Forelimb muscle (tissue), 1 donor: ENCODE data around the gene DZIP1. TPM values are rescaled to one million over a fixed set of nuclear protein-coding genes. Genes with fewer than 3 reads are reported as not detected.
A peak's percentile ranks its signal among the peaks of the same experiment; 100 is the strongest.
"Not testable (repeated sequence)": the region's sequence is repeated elsewhere in the genome, so short reads cannot be mapped to it uniquely, and the experiment has no call there.

Experiments used
- DNase-seq: peaks from one replicate; pipeline ENCODE4 v3.0.0-alpha.2; 2013; ENCODE audit warnings: low read depth
- polyA plus RNA-seq: library from polyadenylated mRNA; unstranded; fragments of 120-200 nt; gene quantifications from one replicate; pipeline ENCODE4 v1.2.1, GENCODE V29; 2013; ENCODE audit not compliant: insufficient read length

The DZIP1 gene, protein sequence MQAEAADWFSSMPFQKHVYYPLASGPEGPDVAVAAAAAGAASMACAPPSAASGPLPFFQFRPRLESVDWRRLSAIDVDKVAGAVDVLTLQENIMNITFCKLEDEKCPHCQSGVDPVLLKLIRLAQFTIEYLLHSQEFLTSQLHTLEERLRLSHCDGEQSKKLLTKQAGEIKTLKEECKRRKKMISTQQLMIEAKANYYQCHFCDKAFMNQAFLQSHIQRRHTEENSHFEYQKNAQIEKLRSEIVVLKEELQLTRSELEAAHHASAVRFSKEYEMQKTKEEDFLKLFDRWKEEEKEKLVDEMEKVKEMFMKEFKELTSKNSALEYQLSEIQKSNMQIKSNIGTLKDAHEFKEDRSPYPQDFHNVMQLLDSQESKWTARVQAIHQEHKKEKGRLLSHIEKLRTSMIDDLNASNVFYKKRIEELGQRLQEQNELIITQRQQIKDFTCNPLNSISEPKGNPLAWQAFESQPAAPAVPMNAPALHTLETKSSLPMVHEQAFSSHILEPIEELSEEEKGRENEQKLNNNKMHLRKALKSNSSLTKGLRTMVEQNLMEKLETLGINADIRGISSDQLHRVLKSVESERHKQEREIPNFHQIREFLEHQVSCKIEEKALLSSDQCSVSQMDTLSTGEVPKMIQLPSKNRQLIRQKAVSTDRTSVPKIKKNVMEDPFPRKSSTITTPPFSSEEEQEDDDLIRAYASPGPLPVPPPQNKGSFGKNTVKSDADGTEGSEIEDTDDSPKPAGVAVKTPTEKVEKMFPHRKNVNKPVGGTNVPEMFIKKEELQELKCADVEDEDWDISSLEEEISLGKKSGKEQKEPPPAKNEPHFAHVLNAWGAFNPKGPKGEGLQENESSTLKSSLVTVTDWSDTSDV
- 27.0 TPM for polyA plus RNA-seq

- DNase-seq: peak; percentile 60
These were observed at the start of gene DZIP1 for GRCh38 chr13:95644601-95645052. DZIP1 (minus strand) TSS chr13:95644706; CDS start chr13:95642029, 2,677 bp downstream.

DNA sequence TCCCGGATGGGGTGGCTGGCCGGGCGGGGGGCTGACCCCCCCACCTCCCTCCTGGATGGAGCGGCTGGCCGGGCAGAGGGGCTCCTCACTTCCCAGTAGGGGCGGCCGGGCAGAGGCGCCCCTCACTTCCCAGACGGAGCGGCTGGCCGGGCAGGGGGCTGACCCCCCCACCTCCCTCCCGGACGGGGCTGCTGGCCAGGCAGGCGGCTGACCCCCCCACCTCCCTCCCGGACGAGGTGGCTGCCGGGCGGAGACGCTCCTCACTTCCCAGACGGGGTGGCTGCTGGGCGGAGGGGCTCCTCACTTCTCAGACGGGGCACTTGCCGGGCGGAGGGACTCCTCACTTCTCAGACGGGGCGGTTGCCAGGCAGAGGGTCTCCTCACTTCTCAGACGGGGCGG, 46.5 kb upstream of the DZIP1 start:
- not testable (repeated sequence) for DNase-seq

- no peak for DNase-seq
These were observed 45.0 kb upstream of the DZIP1 start for GRCh38 chr13:95689582-95689926.

GRCh38 chr13:95684960-95685359, 40.5 kb upstream of the DZIP1 start:
- DNase-seq: not testable (repeated sequence)

DNA sequence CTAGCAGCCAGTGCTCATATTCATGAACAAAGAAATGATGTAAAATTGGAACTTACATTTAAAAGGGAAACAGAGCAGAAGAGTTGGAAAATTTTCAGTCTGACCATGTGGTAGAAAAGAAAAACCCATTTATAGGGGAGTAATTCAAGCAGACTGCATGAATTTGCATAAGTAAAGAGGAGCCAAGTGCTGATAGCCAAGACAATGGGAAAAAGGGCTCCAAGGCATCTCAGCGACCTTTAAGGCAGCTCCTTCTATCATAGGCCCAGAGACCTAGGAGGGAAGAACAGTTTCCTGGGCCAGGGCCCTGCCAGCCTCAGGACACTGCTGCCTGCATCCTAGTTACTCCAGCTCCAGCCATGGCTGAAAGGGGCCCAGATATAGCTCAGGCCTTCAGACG, 39.9 kb upstream of the DZIP1 start:
- DNase-seq: no peak

DNA sequence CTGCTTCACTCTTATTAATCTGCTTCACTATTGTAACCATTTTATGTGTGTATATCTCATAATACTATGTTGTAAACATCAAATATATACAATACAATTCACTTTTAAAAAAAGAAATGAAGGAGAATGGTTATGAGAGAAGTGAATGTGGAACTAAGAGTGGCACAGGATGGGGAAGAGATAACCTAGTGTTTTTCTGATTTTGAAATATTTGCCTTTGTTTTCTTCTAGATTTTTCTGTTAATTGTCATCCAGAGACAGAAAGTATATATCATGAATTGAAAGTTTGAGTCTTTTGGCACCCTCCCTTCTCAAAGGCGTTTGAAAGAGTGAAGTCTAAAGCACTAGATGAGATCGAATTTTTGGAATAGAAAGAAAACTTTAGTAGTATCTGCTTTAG, 35.2 kb upstream of the DZIP1 start:
- no peak for DNase-seq

DNA sequence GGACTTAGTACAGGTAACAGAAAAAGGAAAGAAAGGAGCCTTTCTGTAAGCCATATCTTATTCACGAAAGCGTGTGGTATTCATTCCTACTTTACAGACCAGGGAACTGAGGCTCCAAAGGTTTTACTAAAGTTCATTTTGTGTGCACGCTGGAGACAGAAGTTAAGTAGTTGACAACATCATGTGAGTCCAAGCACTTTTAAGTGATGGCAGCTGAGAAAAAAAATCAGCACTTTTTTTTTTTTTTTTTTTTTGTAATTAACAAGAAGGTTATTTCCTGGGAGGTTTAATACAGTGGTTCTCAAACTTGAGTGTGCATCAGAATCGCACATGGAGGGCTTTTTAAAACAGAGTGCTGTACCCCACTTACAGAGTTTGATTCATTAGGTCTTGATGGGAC, 34.5 kb upstream of the DZIP1 start:
- DNase-seq: no peak

DNA sequence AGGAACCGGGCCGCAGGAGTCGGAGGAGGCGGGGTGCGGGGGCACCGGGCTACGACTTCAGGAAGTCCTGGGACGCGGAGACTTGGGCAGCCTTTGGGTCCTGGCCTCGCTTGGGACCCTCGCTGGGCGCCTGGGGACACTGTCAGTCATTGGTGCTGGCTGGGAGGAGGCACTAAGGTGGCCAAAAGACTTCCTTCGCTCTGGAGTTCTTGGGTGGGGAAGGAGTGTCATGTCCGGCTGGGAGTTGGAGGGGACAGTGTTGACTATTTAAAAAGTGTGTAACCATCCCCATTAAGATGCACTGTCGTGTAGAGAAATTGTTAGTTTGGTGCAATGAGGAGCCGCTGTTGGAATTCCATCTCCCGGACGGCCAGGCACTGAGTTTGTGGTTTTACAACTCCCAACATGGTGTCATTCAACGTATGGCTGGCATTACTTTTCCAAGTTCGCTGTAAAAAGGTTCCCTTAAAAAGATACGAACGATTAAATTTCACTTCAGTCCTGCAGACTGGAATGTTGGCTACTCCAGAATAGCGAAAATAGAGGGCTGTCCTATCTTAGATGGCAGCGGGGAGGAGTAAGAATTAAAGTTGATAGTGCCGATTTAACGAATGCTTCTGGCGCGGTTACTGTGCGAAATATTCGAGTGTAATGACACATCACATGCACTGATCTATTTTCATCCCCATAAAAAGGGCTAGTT, 33.2 kb upstream of the DZIP1 start:
- no peak for DNase-seq

GRCh38 chr13:95676762-95677563, 32.5 kb upstream of the DZIP1 start, which contains the start of gene DNAJC3:
DNAJC3 (plus strand) TSS chr13:95677139; CDS start chr13:95677256, 117 bp downstream.
- peak; percentile 88 for DNase-seq

- no peak for DNase-seq
These were observed 31.7 kb upstream of the DZIP1 start for GRCh38 chr13:95676105-95676761.

GRCh38 chr13:95671597-95671996, 27.1 kb upstream of the DZIP1 start:
- DNase-seq: no peak

DNA sequence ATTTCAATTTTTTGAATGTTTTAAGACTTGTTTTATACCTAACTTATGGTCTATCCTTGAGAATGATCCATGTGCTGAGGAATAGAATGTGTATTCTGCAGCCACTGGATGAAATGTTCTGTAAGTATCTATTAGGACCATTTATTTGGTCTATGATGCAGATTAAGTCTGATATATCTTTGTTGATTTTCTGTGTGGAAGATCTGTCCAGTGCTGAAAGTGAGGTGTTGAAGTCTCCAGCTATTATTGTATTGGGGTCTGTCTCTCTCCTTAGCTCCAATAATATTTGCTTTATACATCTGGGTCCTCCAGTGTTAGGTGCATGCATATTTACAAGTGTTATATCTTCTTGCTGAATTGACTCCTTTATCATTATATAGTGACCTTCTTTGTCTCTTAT, 22.7 kb upstream of the DZIP1 start:
- DNase-seq: not testable (repeated sequence)

DNA sequence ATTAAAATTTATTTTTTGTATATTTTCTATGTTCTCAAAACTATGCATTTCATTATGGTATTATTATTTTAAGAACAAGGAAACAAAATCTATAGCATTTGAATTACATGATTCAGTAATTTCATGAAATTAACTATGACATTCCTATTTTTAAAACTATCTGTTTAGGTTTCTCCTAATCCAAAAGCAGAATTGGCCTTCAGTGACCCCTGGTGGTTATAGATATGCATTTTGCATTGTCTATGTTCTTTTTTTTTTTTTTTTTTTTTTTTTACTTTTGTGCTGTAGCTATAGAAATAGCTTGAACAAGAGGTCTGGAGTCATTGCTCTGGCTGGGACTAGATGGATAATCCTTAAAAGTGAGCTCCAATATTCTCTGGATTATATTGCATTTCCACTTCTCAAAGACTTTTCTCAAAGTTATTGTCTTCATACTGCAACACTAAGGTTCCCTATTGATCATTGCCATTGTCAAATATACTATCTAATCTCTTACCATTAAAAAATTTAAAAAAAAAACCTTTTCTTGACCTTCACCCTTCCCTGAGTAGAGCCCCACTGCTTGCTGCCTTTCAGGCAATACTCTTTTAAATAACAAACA, 16.6 kb upstream of the DZIP1 start:
- DNase-seq: no peak

DNA sequence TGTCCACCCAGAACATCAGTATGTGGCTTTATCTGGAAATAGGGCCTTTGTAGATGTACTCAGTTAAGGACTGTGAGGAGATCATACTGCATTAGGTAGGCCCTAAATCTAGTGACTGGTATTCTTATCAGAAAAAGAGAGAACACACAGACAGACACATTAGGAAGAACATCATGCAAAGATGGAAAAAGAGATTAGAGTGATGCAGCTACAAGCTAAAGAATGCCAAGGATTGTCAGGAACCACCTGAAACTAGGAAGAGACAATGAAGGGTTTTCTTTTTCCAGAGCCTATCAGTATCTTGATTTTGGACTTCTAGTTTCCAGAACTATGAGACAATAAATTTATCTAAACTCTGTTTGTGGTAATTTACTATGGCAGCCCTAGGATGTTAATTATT, 15.0 kb upstream of the DZIP1 start:
- no peak for DNase-seq

DNA sequence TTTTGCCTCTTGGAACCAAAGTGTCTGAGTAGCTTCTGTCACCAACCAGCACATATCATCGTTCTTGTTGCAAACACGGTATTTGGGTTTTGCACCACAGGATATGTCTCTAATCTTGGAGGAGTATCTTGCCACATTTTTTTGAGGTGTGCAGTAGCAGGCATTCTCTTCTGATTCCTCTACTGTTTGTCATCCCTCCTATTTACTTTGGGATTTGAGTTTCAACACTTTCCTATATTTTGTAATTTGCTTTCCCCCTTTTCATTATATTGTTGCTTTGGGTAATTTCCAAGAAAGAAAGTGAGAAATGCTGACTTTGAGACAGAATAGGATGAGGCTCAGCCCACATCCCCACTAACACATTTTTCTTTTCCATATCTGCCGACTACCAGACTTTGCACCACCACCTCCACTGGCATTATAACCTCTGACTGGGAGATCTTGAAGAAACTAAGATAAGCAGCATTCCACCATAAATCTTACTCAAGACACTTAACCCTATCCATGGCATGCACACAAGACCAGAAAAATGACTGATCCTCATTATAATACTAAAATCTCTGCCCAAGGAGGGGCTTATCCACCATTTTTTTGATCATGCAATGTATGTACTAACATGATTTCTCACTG, 12.0 kb upstream of the DZIP1 start:
- no peak for DNase-seq

- no peak for DNase-seq
These were observed 8.3 kb upstream of the DZIP1 start for GRCh38 chr13:95652821-95653220.

- no peak for DNase-seq
These were observed 7.8 kb upstream of the DZIP1 start for GRCh38 chr13:95652244-95652764.

DNA sequence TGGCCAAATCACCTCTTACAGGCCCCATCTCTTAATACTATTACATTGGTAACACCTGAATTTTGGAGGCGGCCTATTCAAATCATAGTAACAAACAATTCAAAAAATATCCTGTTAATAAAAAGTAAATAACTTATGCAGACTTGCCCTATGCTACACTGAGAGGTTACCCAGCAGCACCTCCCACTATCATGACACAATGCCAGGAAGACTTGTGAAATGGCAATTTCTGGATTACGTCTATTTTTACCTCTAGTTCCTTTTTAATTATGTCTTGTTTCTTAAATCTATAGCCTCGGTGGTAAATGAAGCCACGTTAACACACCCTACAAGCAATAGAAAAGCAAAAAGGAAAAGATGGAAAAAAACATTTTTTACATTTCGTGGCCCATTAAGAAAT, 6.2 kb upstream of the DZIP1 start:
- no peak for DNase-seq

DNA sequence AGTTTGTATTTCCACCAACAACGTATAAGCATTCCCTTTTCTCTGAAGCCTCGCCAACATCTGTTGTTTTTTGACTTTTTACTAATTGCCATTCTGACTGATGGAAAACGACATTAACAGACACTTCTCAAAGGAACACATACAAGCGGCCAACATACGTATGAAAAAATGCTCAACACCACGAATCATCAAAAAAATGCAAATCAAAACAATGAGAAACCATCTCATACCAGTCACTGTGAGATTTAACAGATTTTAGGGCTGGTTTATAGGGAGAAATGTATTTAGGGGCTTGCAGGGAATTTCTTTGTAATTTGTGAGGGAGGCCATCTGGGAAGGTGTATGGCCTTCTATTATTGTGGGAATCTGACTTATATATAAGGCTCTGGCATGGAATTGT, 2.8 kb upstream of the DZIP1 start:
- DNase-seq: no peak
